Colonic mucosa (tissue), 4 donors: ENCODE results near the gene GALR1. TPM values are rescaled to one million over a fixed set of nuclear protein-coding genes. Genes with fewer than 3 reads are reported as not detected.

Experiments used
- DNase-seq: peaks from one replicate; pipeline ENCODE4 v3.0.0-alpha.2; 2020
- H3K27ac ChIP-seq: fragments of 200-600 bp; one replicate; pipeline ENCODE4 v1.8.0; 2021
- H3K27me3 ChIP-seq: fragments of 200-600 bp; one replicate; pipeline ENCODE4 v1.8.0; 2021
- H3K36me3 ChIP-seq: fragments of 200-600 bp; one replicate; pipeline ENCODE4 v1.8.0; 2021
- H3K4me1 ChIP-seq: fragments of 200-600 bp; one replicate; pipeline ENCODE4 v1.8.0; 2021; ENCODE audit warnings: mild to moderate bottlenecking
- H3K4me3 ChIP-seq: fragments of 200-600 bp; one replicate; pipeline ENCODE4 v1.8.0; 2021
- H3K9ac ChIP-seq, 2 donors: one replicate each; pipeline ENCODE4 v1.7.0; 2013; ENCODE audit warnings: control low read depth in 2 of 2, low read depth in 2 of 2, low read length in 2 of 2
- H3K9me3 ChIP-seq: fragments of 200-600 bp; one replicate; pipeline ENCODE4 v1.8.0; 2021
- CTCF ChIP-seq: fragments of 200-600 bp; IDR thresholded peaks from one replicate; pipeline ENCODE4 v1.8.0; 2022; ENCODE audit warnings: antibody characterized with exemption, mild to moderate bottlenecking
- intact Hi-C: fragments of 100-400 bp; cut with DNase I; formaldehyde crosslinking; loops from one replicate; pipeline ENCODE4 v1.14.1; 2022
- total RNA-seq, 2 donors: library from RNA; stranded (reverse); fragmentation: NEBNext Ultra II Directional in 1 of 2; extraction: Animal tissue kit (Norgen Biotek cat#: 25700) in 1 of 2; gene quantifications; one replicate each; pipeline ENCODE4 v1.2.1, GENCODE V29; 2021
- donor health status: healthy.
- donor health status: DM: no; HTN: no; CAD: no.
- donor health status: DM: no; HTN: no; CAD: no.

Gene GALR1
- total RNA-seq, 2 donors from 2014 or later: 0.02 to 0.16 TPM

DNA sequence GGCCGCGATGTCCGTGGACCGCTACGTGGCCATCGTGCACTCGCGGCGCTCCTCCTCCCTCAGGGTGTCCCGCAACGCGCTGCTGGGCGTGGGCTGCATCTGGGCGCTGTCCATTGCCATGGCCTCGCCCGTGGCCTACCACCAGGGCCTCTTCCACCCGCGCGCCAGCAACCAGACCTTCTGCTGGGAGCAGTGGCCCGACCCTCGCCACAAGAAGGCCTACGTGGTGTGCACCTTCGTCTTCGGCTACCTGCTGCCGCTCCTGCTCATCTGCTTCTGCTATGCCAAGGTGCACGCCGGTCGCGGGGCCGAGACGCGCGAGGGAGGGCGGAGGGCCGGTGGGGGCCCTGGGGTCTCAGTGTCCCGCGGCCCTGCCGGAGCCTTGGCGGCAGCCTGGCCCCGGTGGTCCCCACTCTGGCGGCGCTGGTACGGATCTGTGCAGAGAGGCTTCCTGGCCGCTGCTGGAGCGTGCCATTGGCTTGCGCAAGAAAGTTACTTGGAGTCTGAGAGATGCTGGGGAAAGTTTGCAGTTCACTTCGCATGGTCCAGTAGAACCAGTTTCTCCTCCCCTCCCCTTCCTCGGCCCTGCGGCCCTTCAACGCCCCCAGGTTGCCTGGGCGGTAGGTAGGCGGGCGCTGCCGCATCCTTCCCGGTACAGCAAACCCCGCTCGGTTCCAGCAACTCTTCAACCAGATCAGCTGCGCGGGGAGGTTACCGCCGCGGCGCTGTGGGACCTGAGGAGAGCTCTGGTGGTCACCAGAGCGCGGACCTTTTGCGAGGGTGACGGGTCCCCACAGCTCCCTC lies 1.5 kb downstream of the GALR1 start:
- Histone ChIP-seq H3K36me3 (no peaks in the 10 kb centered on the region), H3K9me3 (no peaks in the 10 kb centered on the region), H3K27me3 (peaks cover 37% of the 10 kb centered on the region), H3K4me3 (no peak overlapping the region), H3K9ac (no peak overlapping the region), H3K27ac (no peak overlapping the region), H3K4me1 (no peaks in the 10 kb centered on the region)
- no peak for TF ChIP-seq CTCF
- intact Hi-C loops: no loop called here
- DNase-seq: no peak

DNA sequence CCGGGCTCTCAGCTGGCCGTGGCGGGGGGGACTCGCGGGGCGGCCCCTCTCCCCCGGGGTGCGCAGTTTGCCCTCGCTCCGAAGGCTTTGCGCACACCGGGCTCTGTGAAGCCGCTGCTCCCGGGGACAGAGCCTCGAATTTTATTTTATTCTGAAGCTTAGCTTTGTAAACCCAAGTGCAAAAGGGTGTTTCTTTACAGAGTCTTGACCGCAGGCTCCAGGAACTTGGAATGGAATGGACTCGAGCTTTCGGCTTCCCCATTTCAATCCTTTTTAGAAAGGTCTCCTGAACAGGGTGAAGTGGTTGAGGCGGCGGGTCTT lies 2.0 kb downstream of the GALR1 start:
- H3K27ac ChIP-seq: no peak overlapping the region
- H3K36me3 ChIP-seq: no peaks in the 10 kb centered on the region
- TF ChIP-seq CTCF: no peak
- H3K9me3 ChIP-seq: no peaks in the 10 kb centered on the region
- H3K27me3 ChIP-seq: peaks cover 37% of the 10 kb centered on the region
- H3K4me3 ChIP-seq: no peak overlapping the region
- H3K4me1 ChIP-seq: no peaks in the 10 kb centered on the region
- no peak overlapping the region for H3K9ac ChIP-seq
- DNase-seq: no peak
- intact Hi-C loops: no loop called here

GRCh38 chr18:77254711-77255405 lies 5.2 kb downstream of the GALR1 start:
- intact Hi-C loops: no loop called here
- Histone ChIP-seq H3K27ac (no peak overlapping the region), H3K4me1 (no peaks in the 10 kb centered on the region), H3K9ac (no peak overlapping the region), H3K4me3 (no peak overlapping the region), H3K9me3 (no peaks in the 10 kb centered on the region), H3K36me3 (no peaks in the 10 kb centered on the region), H3K27me3 (peaks cover 22% of the 10 kb centered on the region)
- TF ChIP-seq CTCF: no peak
- DNase-seq: no peak

DNA sequence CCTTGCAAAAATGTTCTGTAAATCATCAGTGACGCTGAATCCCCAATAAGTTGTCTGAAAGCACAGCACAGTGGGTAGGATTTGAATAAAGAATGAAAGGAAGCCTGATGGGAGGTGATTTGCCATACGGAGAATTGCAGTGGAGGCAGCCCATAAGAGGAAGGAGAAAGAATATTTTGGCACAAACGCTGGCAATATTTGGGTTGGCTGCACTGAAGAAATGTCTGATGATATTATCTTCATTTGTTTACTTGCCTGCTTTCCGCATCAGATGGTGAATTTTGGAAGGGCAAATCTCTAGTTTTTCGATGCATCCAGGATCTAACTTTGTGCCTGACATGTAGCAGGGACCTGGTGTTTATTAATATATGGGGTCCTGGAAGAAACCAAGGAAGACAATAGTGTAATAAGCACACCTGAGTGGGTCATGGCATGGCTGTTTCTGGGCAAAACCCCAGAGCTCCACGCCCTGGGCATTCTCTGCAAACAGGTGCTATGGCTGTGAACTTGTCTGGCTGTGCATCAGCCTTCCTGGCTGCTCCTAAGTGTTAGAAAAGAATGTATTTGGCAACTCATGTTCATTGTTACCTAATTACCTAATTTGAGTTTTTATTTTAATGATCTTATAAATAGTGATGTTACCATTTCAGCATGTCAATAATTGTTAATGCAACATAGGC lies 5.9 kb downstream of the GALR1 start:
- H3K9me3 ChIP-seq: no peaks in the 10 kb centered on the region
- H3K36me3 ChIP-seq: no peaks in the 10 kb centered on the region
- H3K4me3 ChIP-seq: no peak overlapping the region
- H3K27me3 ChIP-seq: peaks cover 15% of the 10 kb centered on the region
- no peak for DNase-seq
- no peak for TF ChIP-seq CTCF
- H3K4me1 ChIP-seq: no peaks in the 10 kb centered on the region
- no peak overlapping the region for H3K9ac ChIP-seq
- intact Hi-C loops: no loop called here
- H3K27ac ChIP-seq: no peak overlapping the region

GRCh38 chr18:77262643-77263465 lies 13.2 kb downstream of the GALR1 start:
- no peak for TF ChIP-seq CTCF
- intact Hi-C loops: no loop called here

More at GRCh38 chr18:77262643-77263465, 13.2 kb downstream of the GALR1 start:
- H3K4me3 ChIP-seq: no peak overlapping the region
- H3K27me3 ChIP-seq: no peaks in the 10 kb centered on the region
- no peak for DNase-seq
- no peaks in the 10 kb centered on the region for H3K36me3 ChIP-seq
- no peak overlapping the region for H3K9ac ChIP-seq
- no peaks in the 10 kb centered on the region for H3K9me3 ChIP-seq
- no peaks in the 10 kb centered on the region for H3K4me1 ChIP-seq
- no peak overlapping the region for H3K27ac ChIP-seq
